NCI-H2227 treated with DMSO at 0.1 percent for 48 hours (cell line): ENCODE results near the gene MND1.
"Not testable (repeated sequence)": the region's sequence is repeated elsewhere in the genome, so short reads cannot be mapped to it uniquely, and the experiment has no call there.

Experiments
- DNase-seq: peaks from one replicate; lab custom pipeline; 2025; lab: John Stamatoyannopoulos, UW

Gene MND1

GRCh38 chr4:153440475-153440874 lies 96.0 kb downstream of the MND1 start:
- no peak for DNase-seq

- no peak for DNase-seq
Measured at GRCh38 chr4:153447175-153447905, 102.9 kb downstream of the MND1 start.

GRCh38 chr4:153448003-153448731 lies 103.7 kb downstream of the MND1 start:
- DNase-seq = peak; percentile 50

GRCh38 chr4:153449338-153449737 lies 104.8 kb downstream of the MND1 start:
- DNase-seq = no peak

- DNase-seq = no peak
Measured at GRCh38 chr4:153450544-153450917, 106.0 kb downstream of the MND1 start.

DNA sequence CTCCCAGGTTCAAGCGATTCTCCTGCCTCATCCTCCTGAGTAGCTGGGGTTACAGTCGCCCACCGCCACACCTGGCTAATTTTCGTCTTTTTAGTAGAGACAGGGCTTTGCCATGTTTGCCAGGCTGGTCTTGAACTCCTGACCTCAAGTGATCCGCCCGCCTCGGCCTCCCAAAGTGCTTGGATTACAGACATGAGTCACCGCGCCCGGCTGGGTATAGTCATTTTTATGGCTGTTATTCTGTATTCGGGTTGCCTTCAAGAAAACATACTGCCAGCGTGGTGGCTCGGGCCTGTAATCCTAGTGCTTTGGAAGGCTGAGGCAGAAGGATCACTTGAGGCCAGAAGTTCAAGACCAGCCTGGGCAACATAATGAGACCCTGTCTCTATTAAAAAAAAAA lies 106.7 kb downstream of the MND1 start:
- not testable (repeated sequence) for DNase-seq

DNA sequence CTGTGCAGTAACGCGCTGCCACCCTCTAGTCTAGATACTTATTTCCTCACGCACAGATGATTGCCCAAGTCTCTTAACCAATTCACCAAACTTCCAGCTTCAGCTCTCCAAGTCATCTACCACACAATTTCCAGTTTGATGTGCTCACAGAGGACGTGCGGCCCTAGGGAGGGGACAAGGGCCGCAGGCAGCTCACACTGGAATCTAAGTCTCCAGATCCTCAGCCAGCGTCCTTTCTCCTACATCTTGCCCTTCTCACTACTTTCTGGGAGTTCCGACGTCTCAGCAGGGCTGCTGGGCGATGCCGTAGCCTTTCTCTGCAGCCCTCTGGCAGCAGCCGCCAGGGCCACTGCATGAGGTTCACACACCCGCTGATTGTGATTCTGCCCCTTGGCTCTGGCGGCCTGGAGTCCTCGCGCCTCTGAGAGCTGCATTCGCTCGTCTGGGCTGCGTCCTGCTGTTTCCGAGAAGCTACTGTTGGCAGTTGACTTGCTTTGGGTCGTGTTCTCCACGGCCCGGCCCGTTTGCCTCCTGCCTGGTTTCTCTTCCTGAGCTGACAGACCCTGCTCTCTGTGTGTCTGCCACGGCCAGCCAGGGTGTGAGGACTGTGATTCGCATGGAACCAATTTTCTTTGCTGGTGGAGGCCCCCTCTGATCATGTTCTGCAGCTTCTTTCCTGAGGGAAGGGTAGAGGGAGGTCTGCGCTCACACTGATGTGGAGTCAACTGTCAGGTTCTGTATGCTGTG lies 107.6 kb downstream of the MND1 start:
- peak; percentile 0 for DNase-seq

DNA sequence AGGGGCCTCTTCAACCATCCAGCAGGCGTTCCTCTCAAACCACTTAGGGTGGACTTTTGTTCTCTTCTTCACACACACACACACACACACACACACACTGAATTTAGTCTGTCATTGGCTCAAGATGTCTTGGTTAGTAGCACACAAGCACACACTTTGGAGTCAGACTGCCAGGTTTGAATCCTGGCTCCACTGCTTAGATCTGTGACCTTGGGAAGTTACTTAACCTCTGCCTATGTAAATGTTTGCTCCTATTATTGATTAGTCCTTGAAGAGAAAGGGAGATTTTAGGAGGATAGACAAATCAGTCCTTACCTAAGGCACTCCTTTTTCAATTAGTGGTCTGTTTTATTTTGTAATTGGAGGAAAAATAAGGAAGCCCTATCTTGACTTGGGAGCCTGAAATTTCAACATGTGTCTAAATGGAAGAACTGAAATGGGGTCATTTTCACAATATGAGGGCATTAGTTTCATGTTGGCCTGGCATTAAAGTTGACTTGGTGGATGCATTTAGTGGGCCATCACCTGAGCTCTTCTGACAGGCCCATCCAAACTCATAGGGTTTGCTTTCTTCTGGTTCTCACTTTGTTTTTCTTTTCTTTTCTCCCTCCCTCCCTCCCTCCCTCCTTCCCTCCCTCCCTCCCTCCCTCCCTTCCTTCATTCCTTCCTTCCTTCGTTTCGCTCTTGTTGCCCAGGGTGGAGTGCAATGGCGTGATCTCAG lies 108.3 kb downstream of the MND1 start:
- peak; percentile 12 for DNase-seq

DNA sequence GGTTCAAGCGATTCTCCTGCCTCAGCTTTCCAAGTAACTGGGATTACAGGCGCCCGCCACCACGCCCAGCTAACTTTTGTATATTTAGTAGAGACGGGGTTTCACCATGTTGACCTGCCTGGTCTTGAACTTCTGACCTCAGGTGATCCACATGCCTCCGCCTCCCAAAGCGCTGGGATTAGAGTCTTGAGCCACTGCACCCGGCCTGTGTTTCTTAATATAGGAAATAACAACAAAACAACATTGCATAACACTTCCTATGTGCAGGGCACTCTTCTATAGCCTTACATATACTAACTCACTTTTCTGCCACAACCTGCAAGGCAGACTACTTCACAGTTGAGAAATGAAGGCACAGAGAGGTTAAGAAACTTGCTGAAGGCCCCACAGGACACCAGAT lies 108.9 kb downstream of the MND1 start:
- DNase-seq = no peak

GRCh38 chr4:153458969-153459368 lies 114.5 kb downstream of the MND1 start:
- no peak for DNase-seq

DNA sequence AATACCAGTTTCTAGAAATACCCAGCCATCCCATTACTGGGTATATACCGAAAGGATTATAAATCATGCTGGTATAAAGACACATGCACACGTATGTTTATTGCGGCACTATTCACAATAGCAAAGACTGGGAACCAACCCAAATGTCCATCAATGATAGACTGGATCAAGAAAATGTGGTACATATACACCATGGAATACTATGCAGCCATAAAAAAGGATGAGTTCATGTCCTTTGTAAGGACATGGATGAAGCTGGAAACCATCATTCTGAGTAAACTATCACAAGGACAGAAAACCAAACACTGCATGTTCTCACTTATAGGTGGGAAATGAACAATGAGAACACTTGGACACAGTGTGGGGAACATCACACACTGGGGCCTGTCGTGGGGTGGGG lies 117.1 kb downstream of the MND1 start:
- DNase-seq = not testable (repeated sequence)

GRCh38 chr4:153464068-153464467 lies 119.6 kb downstream of the MND1 start:
- no peak for DNase-seq
